ENCODE data around the gene LACTBL1.
"Not testable (repeated sequence)": the region's sequence is repeated elsewhere in the genome, so short reads cannot be mapped to it uniquely, and the experiment has no call there.

LACTBL1 gene

GRCh38 chr1:23019863-23020625 is 47.4 kb upstream of the LACTBL1 start:
- peak overlapping the region; percentile 80 for H3K27ac ChIP-seq (replicated peaks)
- peak overlapping the region; percentile 62 for H3K4me3 ChIP-seq (replicated peaks; ENCODE audit: insufficient read depth, low read length)
- no peaks in the 10 kb centered on the region for H3K27me3 ChIP-seq (ENCODE audit: insufficient read depth, poor library complexity, severe bottlenecking)
- TF ChIP-seq CTCF (IDR thresholded peaks at IDR 0.05; ENCODE audit: insufficient read depth, low read length) (no peak), SPI1 (IDR thresholded peaks at IDR 0.05; ENCODE audit: borderline replicate concordance, low read depth) (no peak), REST (IDR thresholded peaks at IDR 0.05; ENCODE audit: insufficient replicate concordance, low read depth) (no peak), GABPA (IDR thresholded peaks at IDR 0.05; ENCODE audit: low read depth) (no peak), POLR2AphosphoS5 (IDR thresholded peaks at IDR 0.05; ENCODE audit: low read depth) (no peak)
- peak in 1 of 2 experiments; percentile 39 for DNase-seq (ENCODE audit: low read depth in 1 of 2, low spot score in 1 of 2)

GRCh38 chr1:23019094-23019862 is 46.6 kb upstream of the LACTBL1 start, which contains the start of gene KDM1A:
TSS of gene KDM1A (plus strand) at chr1:23019468. CDS start at chr1:23019597, 129 bp downstream.
- DNase-seq (ENCODE audit: low read depth in 1 of 2, low spot score in 1 of 2): peak; percentile 91 to 98
- Histone ChIP-seq H3K4me3 (replicated peaks; ENCODE audit: insufficient read depth, low read length) (peak within 1 kb of the TSS; percentile 62), H3K27me3 (ENCODE audit: insufficient read depth, poor library complexity, severe bottlenecking) (no peaks in the 10 kb centered on the region), H3K27ac (replicated peaks) (peak within 1 kb of the TSS; percentile 80)
- TF ChIP-seq SPI1 (IDR thresholded peaks at IDR 0.05; ENCODE audit: borderline replicate concordance, low read depth) (no peak), REST (IDR thresholded peaks at IDR 0.05; ENCODE audit: insufficient replicate concordance, low read depth) (peak; percentile 62), GABPA (IDR thresholded peaks at IDR 0.05; ENCODE audit: low read depth) (peak; percentile 49; the same call in 1 of the 2 replicates), CTCF (IDR thresholded peaks at IDR 0.05; ENCODE audit: insufficient read depth, low read length) (no peak), POLR2AphosphoS5 (IDR thresholded peaks at IDR 0.05; ENCODE audit: low read depth) (peak; percentile 93)

- Histone ChIP-seq H3K4me3 (replicated peaks; ENCODE audit: insufficient read depth, low read length) (peak overlapping the region; percentile 62), H3K27ac (replicated peaks) (peak overlapping the region; percentile 80), H3K27me3 (ENCODE audit: insufficient read depth, poor library complexity, severe bottlenecking) (no peaks in the 10 kb centered on the region)
- DNase-seq (ENCODE audit: low read depth in 1 of 2, low spot score in 1 of 2): peak in 1 of 2 experiments; percentile 6
- TF ChIP-seq SPI1 (IDR thresholded peaks at IDR 0.05; ENCODE audit: borderline replicate concordance, low read depth): no peak
These were observed 46.0 kb upstream of the LACTBL1 start for GRCh38 chr1:23018661-23019093.

GRCh38 chr1:23013657-23014056 is 41.0 kb upstream of the LACTBL1 start:
- TF ChIP-seq POLR2AphosphoS5 (IDR thresholded peaks at IDR 0.05; ENCODE audit: low read depth) (peak; percentile 65), REST (IDR thresholded peaks at IDR 0.05; ENCODE audit: insufficient replicate concordance, low read depth) (no peak), GABPA (IDR thresholded peaks at IDR 0.05; ENCODE audit: low read depth) (no peak), SPI1 (IDR thresholded peaks at IDR 0.05; ENCODE audit: borderline replicate concordance, low read depth) (peak; percentile 62; the same call in 1 of the 2 replicates), CTCF (IDR thresholded peaks at IDR 0.05; ENCODE audit: insufficient read depth, low read length) (no peak)
- no peak overlapping the region for H3K4me3 ChIP-seq (replicated peaks; ENCODE audit: insufficient read depth, low read length)
- H3K27ac ChIP-seq (replicated peaks): no peak overlapping the region
- DNase-seq (ENCODE audit: low read depth in 1 of 2, low spot score in 1 of 2): peak; percentile 76 to 82
- no peaks in the 10 kb centered on the region for H3K27me3 ChIP-seq (ENCODE audit: insufficient read depth, poor library complexity, severe bottlenecking)

GRCh38 chr1:23010025-23010424 is 37.4 kb upstream of the LACTBL1 start:
- H3K4me3 ChIP-seq (replicated peaks; ENCODE audit: insufficient read depth, low read length); H3K27me3 ChIP-seq (ENCODE audit: insufficient read depth, poor library complexity, severe bottlenecking): not testable (repeated sequence)

More at GRCh38 chr1:23010025-23010424, 37.4 kb upstream of the LACTBL1 start:
- H3K27ac ChIP-seq (replicated peaks); DNase-seq (ENCODE audit: low read depth in 1 of 2, low spot score in 1 of 2): not testable (repeated sequence)
